Mesenchymal stem cell (in vitro differentiated cells and primary cell): ENCODE measurements around the gene AFF2.

ENCODE experiments used
- DNase-seq: peaks from one replicate; pipeline ENCODE4 v3.0.0-alpha.2; 2013
- H2AFZ ChIP-seq: one replicate; pipeline ENCODE4 v1.6.1; 2013; ENCODE audit warnings: low read depth, mild to moderate bottlenecking, control low read depth, inconsistent platforms, low read length, moderate library complexity
- H2AK5ac ChIP-seq: 2 replicates; pipeline ENCODE4 v1.6.1; 2013; ENCODE audit warnings: low read length, moderate library complexity, mild to moderate bottlenecking, inconsistent platforms; ENCODE audit not compliant: severe bottlenecking
- H2BK120ac ChIP-seq: one replicate; pipeline ENCODE4 v1.6.1; 2013; ENCODE audit warnings: low read depth, mild to moderate bottlenecking, inconsistent platforms, low read length, moderate library complexity
- H2BK12ac ChIP-seq, 2 experiments: one replicate each; pipeline ENCODE4 v1.6.1; 2013; ENCODE audit warnings: inconsistent platforms in 2 of 2, low read length in 2 of 2, mild to moderate bottlenecking in 2 of 2, moderate library complexity in 2 of 2, control low read depth in 1 of 2
- H2BK15ac ChIP-seq: one replicate; pipeline ENCODE4 v1.6.1; 2013; ENCODE audit warnings: mild to moderate bottlenecking, low read depth, inconsistent platforms; ENCODE audit not compliant: poor library complexity, severe bottlenecking
- H2BK5ac ChIP-seq: 2 replicates; pipeline ENCODE4 v1.6.1; 2013; ENCODE audit warnings: low read depth, mild to moderate bottlenecking, low read length, control low read depth, inconsistent platforms; ENCODE audit not compliant: poor library complexity, severe bottlenecking
- H3K14ac ChIP-seq, 2 experiments: one replicate each; pipeline ENCODE4 v1.6.1; 2013; ENCODE audit warnings: inconsistent platforms in 2 of 2, low read length in 2 of 2, control low read depth in 1 of 2, mild to moderate bottlenecking in 1 of 2, moderate library complexity in 1 of 2
- H3K18ac ChIP-seq, 2 experiments: one replicate each; pipeline ENCODE4 v1.6.1; 2013; ENCODE audit warnings: inconsistent platforms in 2 of 2, low read length in 2 of 2, control low read depth in 1 of 2, low read depth in 1 of 2, mild to moderate bottlenecking in 1 of 2
- H3K23ac ChIP-seq, 2 experiments: one replicate each; pipeline ENCODE4 v1.6.1; 2013; ENCODE audit warnings: inconsistent platforms in 2 of 2, low read length in 2 of 2, mild to moderate bottlenecking in 2 of 2, moderate library complexity in 2 of 2, control low read depth in 1 of 2
- H3K27ac ChIP-seq: 2 replicates; pipeline ENCODE4 v1.5.1; 2013; ENCODE audit warnings: mild to moderate bottlenecking, moderate library complexity, low read length, control low read depth, inconsistent platforms; ENCODE audit not compliant: poor library complexity, severe bottlenecking
- H3K27me3 ChIP-seq, 2 experiments: 2 replicates each; pipeline versions ENCODE4 v1.6.1 to v1.7.0; 2013; ENCODE audit warnings: low read length in 2 of 2, mild to moderate bottlenecking in 2 of 2, moderate library complexity in 2 of 2, control low read depth in 1 of 2, inconsistent platforms in 1 of 2; ENCODE audit not compliant: control insufficient read depth in 1 of 2, insufficient read depth in 1 of 2
- H3K36me3 ChIP-seq, 2 experiments: 2 replicates each; pipeline versions ENCODE4 v1.6.1 to v1.7.0; 2013; ENCODE audit warnings: low read length in 2 of 2, control low read depth in 1 of 2, inconsistent platforms in 1 of 2, low read depth in 1 of 2, mild to moderate bottlenecking in 1 of 2; ENCODE audit not compliant: insufficient read depth in 2 of 2, control insufficient read depth in 1 of 2
- H3K4ac ChIP-seq, 2 experiments: one replicate each; pipeline ENCODE4 v1.6.1; 2013; ENCODE audit warnings: inconsistent platforms in 2 of 2, low read length in 2 of 2, mild to moderate bottlenecking in 2 of 2, moderate library complexity in 2 of 2, control low read depth in 1 of 2, low read depth in 1 of 2
- H3K4me1 ChIP-seq: 2 replicates; pipeline ENCODE4 v1.6.1; 2013; ENCODE audit warnings: low read depth, low read length, control low read depth; ENCODE audit not compliant: control insufficient read depth, insufficient read depth
- H3K4me2 ChIP-seq: 2 replicates; pipeline ENCODE4 v1.6.1; 2013; ENCODE audit warnings: low read length, mild to moderate bottlenecking, inconsistent platforms; ENCODE audit not compliant: poor library complexity, severe bottlenecking
- H3K4me3 ChIP-seq, 2 experiments: 2 replicates each; pipeline versions ENCODE4 v1.5.1 to v1.7.0; 2013; ENCODE audit warnings: low read length in 2 of 2, mild to moderate bottlenecking in 2 of 2, control low read depth in 1 of 2, low read depth in 1 of 2; ENCODE audit not compliant: insufficient read depth in 1 of 2
- H3K79me1 ChIP-seq: replicated peaks from 2 replicates; pipeline ENCODE4 v1.6.1; 2013; ENCODE audit warnings: mild to moderate bottlenecking, control low read depth, low read length, inconsistent platforms; ENCODE audit not compliant: poor library complexity, severe bottlenecking
- H3K9ac ChIP-seq: 2 replicates; pipeline ENCODE4 v1.7.0; 2013; ENCODE audit warnings: mild to moderate bottlenecking, low read length, moderate library complexity
- H3K9me3 ChIP-seq: 2 replicates; pipeline ENCODE4 v1.7.0; 2013; ENCODE audit warnings: mild to moderate bottlenecking, low read length; ENCODE audit not compliant: control insufficient read depth
- H4K8ac ChIP-seq: one replicate; pipeline ENCODE4 v1.6.1; 2013; ENCODE audit warnings: inconsistent platforms, mild to moderate bottlenecking, low read length, moderate library complexity
- H4K91ac ChIP-seq: one replicate; pipeline ENCODE4 v1.6.1; 2013; ENCODE audit warnings: mild to moderate bottlenecking, low read length, inconsistent platforms
- WGBS: methylation state at CpG from one replicate; pipeline ENCODE4 v1.1.7; 2013; ENCODE audit warnings: mixed read lengths; 5-methylcytosine and 5-hydroxymethylcytosine counted together

AFF2 gene

DNA sequence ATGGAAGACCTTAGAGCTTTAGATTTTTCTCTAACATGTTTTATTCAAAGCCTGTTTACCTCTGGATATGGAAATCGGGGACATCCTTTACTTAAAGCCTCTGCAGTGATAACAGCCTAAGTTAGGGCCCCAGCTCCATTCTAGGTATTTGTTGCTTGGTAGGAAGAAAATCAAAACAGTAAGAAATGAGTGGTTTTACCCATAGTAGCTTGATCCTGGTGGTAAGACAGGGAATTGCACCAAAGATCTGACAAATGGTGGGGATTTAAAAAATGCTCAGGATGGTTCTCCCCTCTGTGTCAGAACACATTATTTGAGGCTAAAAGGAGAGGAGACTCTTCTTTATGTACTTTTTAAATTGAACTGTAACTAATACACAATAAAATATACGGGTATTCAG, 52.4 kb downstream of the AFF2 start:
- Histone ChIP-seq H3K27me3 (no peaks in the 10 kb centered on the region), H2AK5ac (no peak overlapping the region), H3K27ac (no peak overlapping the region), H3K9me3 (no peaks in the 10 kb centered on the region), H3K4ac (no peak overlapping the region), H3K14ac (no peak overlapping the region), H3K23ac (no peak overlapping the region), H3K9ac (no peak overlapping the region), H2BK120ac (no peak overlapping the region), H4K8ac (no peak overlapping the region), H3K4me1 (no peaks in the 10 kb centered on the region), H3K4me3 (no peak overlapping the region), H2BK12ac (no peak overlapping the region), H3K79me1 (no peaks in the 10 kb centered on the region), H4K91ac (no peak overlapping the region), H3K4me2 (no peak overlapping the region), H2BK5ac (no peak overlapping the region), H3K18ac (no peak overlapping the region), H2AFZ (no peak overlapping the region), H3K36me3 (no peaks in the 10 kb centered on the region), H2BK15ac (no peak overlapping the region)
- DNase-seq: no peak
- WGBS: 75% methylated on average over 2 of the region's 2 CpGs

- H4K91ac ChIP-seq: no peak overlapping the region
- no peak overlapping the region for H4K8ac ChIP-seq
- no peaks in the 10 kb centered on the region for H3K79me1 ChIP-seq
- DNase-seq: no peak
- no peak overlapping the region for H3K4ac ChIP-seq
- no peak overlapping the region for H2BK15ac ChIP-seq
- H3K9me3 ChIP-seq: no peaks in the 10 kb centered on the region
- H2AK5ac ChIP-seq: no peak overlapping the region
- H2BK120ac ChIP-seq: no peak overlapping the region
- no peak overlapping the region for H3K18ac ChIP-seq
- H3K4me1 ChIP-seq: no peaks in the 10 kb centered on the region
- no peak overlapping the region for H3K23ac ChIP-seq
- H2AFZ ChIP-seq: no peak overlapping the region
- no peak overlapping the region for H3K4me3 ChIP-seq
- H3K36me3 ChIP-seq: no peaks in the 10 kb centered on the region
- H3K9ac ChIP-seq: no peak overlapping the region
- no peak overlapping the region for H3K4me2 ChIP-seq
- H2BK5ac ChIP-seq: no peak overlapping the region
- no peak overlapping the region for H3K14ac ChIP-seq
- no peak overlapping the region for H3K27ac ChIP-seq
- H3K27me3 ChIP-seq: no peaks in the 10 kb centered on the region
- H2BK12ac ChIP-seq: no peak overlapping the region
- 100% methylated on average over 1 of the region's 3 CpGs for WGBS
Measured at GRCh38 chrX:148555101-148555500, 54.7 kb downstream of the AFF2 start.

DNA sequence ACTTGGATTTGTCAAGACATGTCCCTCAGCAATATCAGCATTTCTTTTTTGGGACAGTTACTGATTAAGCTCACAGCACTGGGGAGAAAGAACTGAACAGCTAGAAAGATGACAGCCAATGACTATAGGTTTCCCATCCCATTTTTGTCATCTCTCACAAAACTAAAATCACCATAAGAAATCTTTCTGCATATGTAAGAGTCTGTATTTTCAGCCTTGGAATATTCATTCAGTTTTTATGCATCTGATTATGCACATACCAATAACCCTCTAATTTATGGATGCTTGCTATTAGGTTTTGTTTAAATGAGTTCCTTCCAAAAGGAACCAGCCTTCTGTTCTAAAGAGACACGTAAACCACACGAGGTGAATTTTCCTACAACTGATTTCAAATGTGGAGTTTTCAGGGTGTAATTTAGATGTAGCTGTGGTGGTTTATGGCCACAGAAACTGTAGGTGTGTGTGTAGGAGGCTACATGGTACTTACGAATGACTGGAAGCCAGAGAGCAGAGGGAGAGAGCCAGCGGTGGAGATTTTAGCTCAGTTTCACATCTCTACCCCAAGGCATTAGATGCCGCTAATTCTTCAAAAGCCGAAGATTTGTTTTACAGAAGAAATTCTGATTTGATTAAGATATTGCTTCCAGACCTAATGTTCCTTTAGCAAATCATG, 55.3 kb downstream of the AFF2 start:
- no peak overlapping the region for H3K23ac ChIP-seq
- H3K4me3 ChIP-seq: no peak overlapping the region
- H3K9ac ChIP-seq: no peak overlapping the region
- no peak overlapping the region for H4K8ac ChIP-seq
- H3K4me1 ChIP-seq: no peaks in the 10 kb centered on the region
- no peaks in the 10 kb centered on the region for H3K36me3 ChIP-seq
- no peak overlapping the region for H3K18ac ChIP-seq
- no peak overlapping the region for H2BK5ac ChIP-seq
- H3K14ac ChIP-seq: no peak overlapping the region
- WGBS: 80% methylated on average over 2 of the region's 6 CpGs
- H4K91ac ChIP-seq: no peak overlapping the region
- no peak overlapping the region for H3K4ac ChIP-seq
- no peak overlapping the region for H2BK120ac ChIP-seq
- no peaks in the 10 kb centered on the region for H3K9me3 ChIP-seq
- no peaks in the 10 kb centered on the region for H3K27me3 ChIP-seq
- no peak overlapping the region for H2AFZ ChIP-seq
- H2AK5ac ChIP-seq: no peak overlapping the region
- H2BK12ac ChIP-seq: no peak overlapping the region
- no peak overlapping the region for H3K4me2 ChIP-seq
- H3K27ac ChIP-seq: no peak overlapping the region
- no peak overlapping the region for H2BK15ac ChIP-seq
- no peaks in the 10 kb centered on the region for H3K79me1 ChIP-seq
- no peak for DNase-seq

DNA sequence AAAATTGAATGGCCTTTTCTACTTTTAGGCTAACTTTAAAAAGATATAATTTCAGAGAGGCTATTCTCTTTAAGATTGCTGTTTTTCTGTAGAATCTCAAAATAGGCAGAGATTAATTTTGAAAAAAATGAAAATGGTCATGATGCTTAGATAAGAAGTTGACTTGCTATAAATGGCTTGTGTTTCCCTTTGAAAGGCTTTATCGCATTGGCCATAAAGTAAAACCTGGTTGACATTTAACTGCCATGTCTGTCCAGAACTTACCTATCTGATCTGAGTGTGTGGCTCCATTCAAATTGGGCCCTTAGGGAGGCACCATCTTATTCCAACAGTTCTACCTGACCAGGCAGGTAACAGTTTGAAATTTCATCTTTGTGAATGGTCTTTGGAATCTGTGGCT, 56.1 kb downstream of the AFF2 start:
- Histone ChIP-seq H2BK12ac (no peak overlapping the region), H2BK15ac (no peak overlapping the region), H3K23ac (no peak overlapping the region), H4K8ac (no peak overlapping the region), H3K4me3 (no peak overlapping the region), H3K9me3 (no peaks in the 10 kb centered on the region), H2BK5ac (no peak overlapping the region), H3K27ac (no peak overlapping the region), H3K27me3 (no peaks in the 10 kb centered on the region), H3K9ac (no peak overlapping the region), H3K4me2 (no peak overlapping the region), H3K36me3 (no peaks in the 10 kb centered on the region), H3K14ac (no peak overlapping the region), H2BK120ac (no peak overlapping the region), H4K91ac (no peak overlapping the region), H3K4ac (no peak overlapping the region), H3K79me1 (no peaks in the 10 kb centered on the region), H3K4me1 (no peaks in the 10 kb centered on the region), H2AK5ac (no peak overlapping the region), H3K18ac (no peak overlapping the region), H2AFZ (no peak overlapping the region)
- 100% methylated on average over 1 of the region's 1 CpG for WGBS
- DNase-seq: no peak
